Ishikawa (cell line): ENCODE measurements around the gene VAV3.

ENCODE experiments used
- CEBPB ChIP-seq: IDR thresholded peaks from 2 replicates; pipeline ENCODE4 v1.6.1; 2012
- CREB1 ChIP-seq: IDR thresholded peaks from 2 replicates; pipeline ENCODE4 v1.6.1; 2012; ENCODE audit warnings: low read depth
- EGR1 ChIP-seq: IDR thresholded peaks from 2 replicates; pipeline ENCODE4 v1.6.1; 2012
- EP300 ChIP-seq: IDR thresholded peaks from 2 replicates; pipeline ENCODE4 v1.6.1; 2012; ENCODE audit warnings: borderline replicate concordance
- FOXM1 ChIP-seq: IDR thresholded peaks from 2 replicates; pipeline ENCODE4 v1.6.1; 2012; ENCODE audit warnings: low read depth, borderline replicate concordance
- NFIC ChIP-seq: IDR thresholded peaks from 2 replicates; pipeline ENCODE4 v1.6.1; 2012
- RAD21 ChIP-seq: IDR thresholded peaks from 2 replicates; pipeline ENCODE4 v1.6.1; 2012; ENCODE audit warnings: low read depth
- TAF1 ChIP-seq: IDR thresholded peaks from 2 replicates; pipeline ENCODE4 v1.6.1; 2012; ENCODE audit warnings: low read depth, mild to moderate bottlenecking
- TCF12 ChIP-seq: IDR thresholded peaks from 2 replicates; pipeline ENCODE4 v1.6.1; 2012; ENCODE audit warnings: low read depth
- TEAD4 ChIP-seq: IDR thresholded peaks from 2 replicates; pipeline ENCODE4 v1.6.1; 2012
- YY1 ChIP-seq: IDR thresholded peaks from 2 replicates; pipeline ENCODE4 v1.6.1; 2012; ENCODE audit warnings: low read depth
- ZBTB7A ChIP-seq: IDR thresholded peaks from 2 replicates; pipeline ENCODE4 v1.6.1; 2012; ENCODE audit warnings: low read depth
- TF ChIP-seq, protein P1 (sequence below): IDR thresholded peaks from 2 replicates; pipeline ENCODE4 v1.6.1; 2012; ENCODE audit warnings: low read depth, mild to moderate bottlenecking
- TF ChIP-seq, protein P2 (sequence below): IDR thresholded peaks from 2 replicates; pipeline ENCODE4 v1.6.1; 2012
- TF ChIP-seq, protein P3 (sequence below): IDR thresholded peaks from 2 replicates; pipeline ENCODE4 v1.6.1; 2012

The VAV3 gene

DNA sequence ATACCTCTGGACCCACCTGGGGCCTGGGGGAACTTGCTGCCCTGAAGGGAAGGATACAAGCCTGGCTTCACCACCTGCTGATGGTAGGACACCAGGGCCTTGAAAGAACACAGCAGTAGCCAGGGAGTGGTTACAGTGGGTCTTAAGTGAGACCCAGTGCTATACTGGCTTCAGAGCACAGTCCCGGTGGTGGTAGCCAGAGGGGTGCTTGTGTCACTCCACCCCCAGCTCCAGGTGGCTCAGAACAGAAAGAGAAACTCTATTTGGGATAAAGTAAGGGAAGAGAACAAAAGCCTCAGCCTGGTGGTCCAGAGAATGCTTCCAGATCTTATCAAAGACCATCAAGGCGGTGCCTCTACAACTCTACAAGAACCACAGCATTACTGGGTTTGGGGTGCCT is 37.2 kb downstream of the VAV3 start:
- no peak for TF ChIP-seq CREB1
- TF ChIP-seq TAF1 = no peak
- TF ChIP-seq CEBPB = no peak
- TF ChIP-seq FOXM1 = no peak
- no peak for TF ChIP-seq RAD21
- TF ChIP-seq TEAD4 = no peak
- no peak for TF ChIP-seq EP300
- TF ChIP-seq YY1 = no peak
- no peak for TF ChIP-seq ZBTB7A
- TF ChIP-seq, protein P1, sequence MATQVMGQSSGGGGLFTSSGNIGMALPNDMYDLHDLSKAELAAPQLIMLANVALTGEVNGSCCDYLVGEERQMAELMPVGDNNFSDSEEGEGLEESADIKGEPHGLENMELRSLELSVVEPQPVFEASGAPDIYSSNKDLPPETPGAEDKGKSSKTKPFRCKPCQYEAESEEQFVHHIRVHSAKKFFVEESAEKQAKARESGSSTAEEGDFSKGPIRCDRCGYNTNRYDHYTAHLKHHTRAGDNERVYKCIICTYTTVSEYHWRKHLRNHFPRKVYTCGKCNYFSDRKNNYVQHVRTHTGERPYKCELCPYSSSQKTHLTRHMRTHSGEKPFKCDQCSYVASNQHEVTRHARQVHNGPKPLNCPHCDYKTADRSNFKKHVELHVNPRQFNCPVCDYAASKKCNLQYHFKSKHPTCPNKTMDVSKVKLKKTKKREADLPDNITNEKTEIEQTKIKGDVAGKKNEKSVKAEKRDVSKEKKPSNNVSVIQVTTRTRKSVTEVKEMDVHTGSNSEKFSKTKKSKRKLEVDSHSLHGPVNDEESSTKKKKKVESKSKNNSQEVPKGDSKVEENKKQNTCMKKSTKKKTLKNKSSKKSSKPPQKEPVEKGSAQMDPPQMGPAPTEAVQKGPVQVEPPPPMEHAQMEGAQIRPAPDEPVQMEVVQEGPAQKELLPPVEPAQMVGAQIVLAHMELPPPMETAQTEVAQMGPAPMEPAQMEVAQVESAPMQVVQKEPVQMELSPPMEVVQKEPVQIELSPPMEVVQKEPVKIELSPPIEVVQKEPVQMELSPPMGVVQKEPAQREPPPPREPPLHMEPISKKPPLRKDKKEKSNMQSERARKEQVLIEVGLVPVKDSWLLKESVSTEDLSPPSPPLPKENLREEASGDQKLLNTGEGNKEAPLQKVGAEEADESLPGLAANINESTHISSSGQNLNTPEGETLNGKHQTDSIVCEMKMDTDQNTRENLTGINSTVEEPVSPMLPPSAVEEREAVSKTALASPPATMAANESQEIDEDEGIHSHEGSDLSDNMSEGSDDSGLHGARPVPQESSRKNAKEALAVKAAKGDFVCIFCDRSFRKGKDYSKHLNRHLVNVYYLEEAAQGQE = no peak
- TF ChIP-seq, protein P2, sequence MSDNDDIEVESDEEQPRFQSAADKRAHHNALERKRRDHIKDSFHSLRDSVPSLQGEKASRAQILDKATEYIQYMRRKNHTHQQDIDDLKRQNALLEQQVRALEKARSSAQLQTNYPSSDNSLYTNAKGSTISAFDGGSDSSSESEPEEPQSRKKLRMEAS = no peak
- TF ChIP-seq TCF12 = no peak
- no peak for TF ChIP-seq EGR1
- TF ChIP-seq, protein P3, sequence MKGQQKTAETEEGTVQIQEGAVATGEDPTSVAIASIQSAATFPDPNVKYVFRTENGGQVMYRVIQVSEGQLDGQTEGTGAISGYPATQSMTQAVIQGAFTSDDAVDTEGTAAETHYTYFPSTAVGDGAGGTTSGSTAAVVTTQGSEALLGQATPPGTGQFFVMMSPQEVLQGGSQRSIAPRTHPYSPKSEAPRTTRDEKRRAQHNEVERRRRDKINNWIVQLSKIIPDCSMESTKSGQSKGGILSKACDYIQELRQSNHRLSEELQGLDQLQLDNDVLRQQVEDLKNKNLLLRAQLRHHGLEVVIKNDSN = no peak
- TF ChIP-seq NFIC = no peak

DNA sequence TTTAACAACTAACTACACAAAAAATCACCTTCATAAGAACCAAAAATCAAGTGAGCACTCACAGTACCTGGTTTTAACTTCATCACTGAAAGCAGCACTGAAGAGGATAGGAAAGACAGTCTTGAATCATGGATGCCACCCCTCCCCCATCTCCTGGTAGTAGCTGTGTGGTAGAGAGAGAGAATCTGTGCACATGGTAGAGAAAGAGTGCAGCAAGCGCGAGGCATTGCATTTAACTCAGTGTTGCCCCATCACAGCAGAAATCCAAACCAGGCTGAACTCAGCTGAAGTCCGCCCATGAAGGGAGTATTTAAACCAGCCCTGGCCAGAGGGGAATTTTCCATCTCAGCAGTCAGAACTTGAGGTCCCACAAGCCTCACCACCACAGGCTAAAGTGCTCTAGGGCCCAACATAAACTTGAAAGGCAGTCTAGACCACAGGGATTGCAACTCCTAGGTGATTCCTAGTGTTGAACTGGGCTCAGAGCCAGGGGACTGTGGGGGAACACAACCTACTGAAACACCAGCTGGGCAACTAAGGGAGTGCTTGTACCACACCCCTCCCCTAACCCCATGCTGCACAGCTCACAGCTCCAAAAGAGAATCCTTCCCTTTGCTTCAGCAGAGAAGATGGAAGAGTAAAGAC is 38.4 kb downstream of the VAV3 start:
- TF ChIP-seq EP300 (no peak), YY1 (no peak), CREB1 (no peak), TCF12 (no peak), RAD21 (no peak), TAF1 (no peak), TEAD4 (no peak)
- TF ChIP-seq, protein P1 = no peak
- TF ChIP-seq, protein P3 = no peak

DNA sequence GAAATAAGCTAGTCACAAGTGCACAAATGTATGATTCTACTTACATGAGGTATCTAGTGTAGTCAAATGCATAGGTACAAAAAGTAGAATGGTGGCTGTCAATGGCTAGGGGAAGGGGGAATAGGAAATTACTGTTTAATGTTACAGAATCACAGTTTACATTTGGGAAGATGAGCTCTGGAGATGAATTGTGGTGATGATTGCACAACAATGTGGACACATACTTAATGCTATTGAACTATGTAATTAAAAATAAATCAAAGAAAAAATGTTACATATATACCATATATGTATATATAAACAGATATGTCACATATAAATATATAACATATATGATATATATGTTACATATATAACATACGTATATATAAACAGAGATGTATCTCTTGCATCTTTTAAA is 39.4 kb downstream of the VAV3 start:
- TF ChIP-seq RAD21 (no peak), EP300 (no peak), NFIC (no peak), TEAD4 (no peak), YY1 (no peak), CEBPB (no peak), CREB1 (no peak), ZBTB7A (no peak), FOXM1 (no peak), EGR1 (no peak), TAF1 (no peak), TCF12 (no peak)
- TF ChIP-seq, protein P2 = no peak
- TF ChIP-seq, protein P3 = no peak
- TF ChIP-seq, protein P1 = no peak

DNA sequence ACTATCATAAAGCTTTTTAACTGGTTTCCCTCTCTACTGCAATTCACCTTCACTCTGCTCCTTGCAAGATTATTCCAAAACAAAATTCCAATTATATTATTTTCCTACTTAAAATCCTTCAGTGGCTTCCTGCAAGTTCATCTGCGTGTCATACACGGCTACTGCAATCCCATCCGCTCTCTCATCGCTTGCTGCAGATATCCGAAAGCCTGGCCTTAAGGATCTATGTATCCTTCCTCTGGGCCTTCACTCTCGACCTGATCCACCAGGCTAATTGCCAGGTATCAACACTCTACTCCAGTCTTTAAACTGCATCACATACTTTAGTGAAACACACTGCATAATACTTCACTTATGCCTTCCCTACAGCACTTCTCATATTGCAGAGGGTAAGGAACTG is 44.0 kb downstream of the VAV3 start:
- TF ChIP-seq YY1 (no peak), TAF1 (no peak), RAD21 (no peak), TEAD4 (no peak), TCF12 (no peak), CEBPB (no peak), ZBTB7A (no peak), NFIC (no peak), CREB1 (no peak), FOXM1 (no peak), EGR1 (no peak), EP300 (no peak)
- TF ChIP-seq, protein P2 = no peak
- TF ChIP-seq, protein P3 = no peak
- TF ChIP-seq, protein P1 = no peak
